GM18519 (cell line): ENCODE measurements around the gene SLC9C1.

Source experiments
- ATAC-seq: cut with Tn5 transposase; IDR thresholded peaks from one replicate; pipeline ENCODE4 v1.9.1; 2021; ENCODE audit warnings: mild to moderate bottlenecking, moderate library complexity; ENCODE audit not compliant: unreplicated experiment, low FRiP score

SLC9C1 gene

GRCh38 chr3:112117415-112117814, 176.6 kb downstream of the SLC9C1 start:
- ATAC-seq, result no peak

DNA sequence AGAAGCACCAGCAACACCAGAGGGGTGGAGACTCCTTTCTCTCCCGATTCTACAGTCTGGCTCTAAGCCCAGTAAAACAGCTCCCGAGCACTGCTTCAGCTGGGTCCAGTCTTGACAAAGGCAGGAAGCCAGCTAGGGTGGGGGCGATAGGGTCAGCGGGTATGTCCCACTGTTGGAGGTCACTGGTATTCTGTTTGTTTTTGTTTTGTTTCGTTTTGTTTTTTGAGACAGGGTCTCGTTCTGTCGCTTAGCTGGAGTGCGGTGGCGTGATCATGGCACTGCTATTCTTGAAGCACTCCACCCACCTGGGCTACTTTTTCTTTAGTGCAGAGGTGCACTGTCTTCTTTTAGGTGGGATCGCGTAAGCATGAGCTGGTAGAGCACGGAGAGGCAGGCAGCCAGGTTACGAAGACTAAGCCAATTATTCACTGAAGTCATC, 177.2 kb downstream of the SLC9C1 start:
- no peak for ATAC-seq

GRCh38 chr3:112115806-112116383, 178.1 kb downstream of the SLC9C1 start:
- ATAC-seq, result no peak

GRCh38 chr3:112115161-112115739, 178.8 kb downstream of the SLC9C1 start:
- ATAC-seq, result peak; percentile 33

- ATAC-seq, result no peak
These were observed 179.3 kb downstream of the SLC9C1 start for GRCh38 chr3:112114576-112115160.

DNA sequence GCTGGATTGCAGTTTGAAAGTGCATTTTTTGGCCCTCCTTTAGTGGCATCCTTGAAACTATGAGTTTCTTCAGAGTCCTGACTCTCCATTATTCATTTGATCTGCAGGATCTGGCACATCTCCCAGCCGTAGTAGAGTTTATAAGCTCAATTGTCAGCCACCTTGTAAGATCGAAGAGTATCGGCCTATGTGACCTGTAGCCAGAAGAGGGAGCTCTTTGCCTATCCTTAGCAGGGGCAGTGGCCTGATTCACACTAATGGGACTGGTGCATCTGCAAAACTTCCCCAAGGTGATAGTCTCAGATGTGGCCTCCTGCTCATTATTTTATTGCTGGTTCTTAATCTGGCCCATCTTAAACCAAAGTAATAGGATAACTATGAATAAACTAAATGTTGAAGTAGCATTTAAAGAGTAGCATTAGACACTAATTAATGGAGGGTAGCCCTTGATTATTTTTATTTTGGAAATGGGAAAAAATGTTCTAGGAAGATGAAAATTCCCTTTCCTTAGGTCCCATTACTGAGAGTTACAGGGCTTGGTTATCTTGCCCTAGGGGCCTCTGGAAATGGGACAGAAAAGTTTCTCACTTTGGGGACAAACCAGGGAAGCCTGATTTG, 182.1 kb downstream of the SLC9C1 start:
- peak; percentile 41 for ATAC-seq

DNA sequence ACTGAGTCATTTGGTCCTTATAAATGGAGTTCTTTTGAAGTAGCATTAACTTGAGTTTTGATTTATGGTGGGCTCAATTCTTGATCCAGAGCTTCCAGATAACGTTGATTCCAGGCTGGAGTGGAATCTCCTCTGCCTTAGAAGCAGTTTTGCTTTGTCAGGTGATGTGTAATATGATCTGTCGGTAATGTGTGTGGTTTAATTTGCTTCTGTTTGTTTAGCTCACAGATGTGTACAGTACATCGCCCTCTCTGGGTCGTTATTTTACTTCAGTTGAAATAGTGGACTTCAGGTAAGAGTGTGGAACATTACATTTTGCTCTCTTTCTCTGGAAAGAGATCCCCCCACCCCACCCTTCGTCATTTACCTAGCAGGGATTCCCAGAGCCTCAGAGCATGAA, 184.7 kb downstream of the SLC9C1 start:
- no peak for ATAC-seq

DNA sequence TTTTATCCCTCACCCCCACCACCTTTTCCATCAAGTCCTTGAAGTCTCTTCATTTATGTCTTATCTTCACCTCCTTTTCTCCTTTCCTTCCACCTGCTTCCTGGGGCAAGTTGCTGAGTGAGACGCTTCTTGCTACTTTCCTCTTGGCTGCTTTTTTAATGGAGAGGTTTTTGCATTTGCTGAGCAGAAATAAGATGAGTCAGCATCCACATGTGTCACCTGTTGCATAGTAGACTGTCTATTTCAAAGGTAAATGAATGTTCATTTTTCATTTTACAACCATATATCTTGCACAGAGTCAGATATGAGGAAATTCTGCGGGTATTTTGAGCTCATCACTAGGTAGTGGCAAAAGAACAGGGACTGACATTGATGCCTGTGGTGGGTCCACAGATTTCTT, 189.2 kb downstream of the SLC9C1 start:
- no peak for ATAC-seq

DNA sequence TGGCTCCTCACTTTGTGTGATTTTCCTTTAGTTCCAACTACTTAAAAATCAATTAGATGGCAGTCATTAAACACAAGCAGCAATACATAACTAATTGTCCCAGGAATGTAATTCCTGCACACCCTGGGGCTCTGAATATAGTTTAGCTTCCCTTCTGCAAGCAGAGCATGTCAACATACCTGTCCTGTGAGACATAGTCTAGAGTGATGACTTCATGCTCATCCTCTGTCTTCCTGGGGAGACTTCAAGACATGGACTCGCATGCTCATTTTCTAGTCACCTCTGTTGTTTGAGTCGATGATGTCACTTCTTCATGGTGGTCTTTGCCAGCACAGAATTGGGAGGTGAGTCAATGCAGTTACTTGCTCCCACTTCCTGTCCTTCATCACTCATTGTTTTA, 192.1 kb downstream of the SLC9C1 start:
- no peak for ATAC-seq

DNA sequence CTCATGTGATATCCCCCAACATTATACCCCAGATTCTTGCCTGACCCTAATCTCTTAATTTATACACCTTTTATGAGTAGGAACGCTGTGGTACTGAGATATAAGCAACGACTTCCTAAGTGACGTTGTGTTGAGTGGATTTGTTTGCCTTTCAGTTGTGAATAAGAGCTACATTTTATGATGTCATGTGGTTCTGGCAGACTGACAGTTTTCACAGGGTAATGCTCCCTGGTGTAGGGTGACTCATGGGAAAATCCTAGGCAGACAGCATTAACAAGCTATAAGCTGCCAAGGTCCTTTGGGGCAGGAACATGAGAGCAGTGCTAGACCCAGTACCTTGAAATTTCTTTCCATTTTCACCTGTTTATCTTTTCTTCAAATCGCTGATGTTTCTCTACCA, 196.6 kb downstream of the SLC9C1 start:
- no peak for ATAC-seq

GRCh38 chr3:112096176-112096575, 197.8 kb downstream of the SLC9C1 start:
- no peak for ATAC-seq

DNA sequence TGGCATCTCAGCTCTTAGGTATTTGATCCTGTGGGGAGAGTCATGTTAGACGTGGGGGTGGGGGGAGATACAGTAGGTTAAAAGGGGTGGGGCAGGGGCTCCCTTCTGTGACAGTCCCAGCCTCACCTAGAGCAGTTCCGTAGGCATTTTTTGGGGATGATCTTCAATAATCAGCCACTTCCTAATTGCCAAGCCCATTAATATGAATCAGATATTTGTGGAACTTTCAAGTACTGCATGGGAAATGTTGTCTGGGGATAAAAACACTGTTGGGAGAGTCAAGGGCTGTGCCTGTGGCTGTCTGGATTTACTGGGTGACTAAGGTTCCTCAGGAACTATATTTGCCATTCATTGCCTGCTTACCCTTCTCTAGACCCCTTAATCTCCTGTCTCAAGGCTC, 198.3 kb downstream of the SLC9C1 start:
- ATAC-seq, result no peak

DNA sequence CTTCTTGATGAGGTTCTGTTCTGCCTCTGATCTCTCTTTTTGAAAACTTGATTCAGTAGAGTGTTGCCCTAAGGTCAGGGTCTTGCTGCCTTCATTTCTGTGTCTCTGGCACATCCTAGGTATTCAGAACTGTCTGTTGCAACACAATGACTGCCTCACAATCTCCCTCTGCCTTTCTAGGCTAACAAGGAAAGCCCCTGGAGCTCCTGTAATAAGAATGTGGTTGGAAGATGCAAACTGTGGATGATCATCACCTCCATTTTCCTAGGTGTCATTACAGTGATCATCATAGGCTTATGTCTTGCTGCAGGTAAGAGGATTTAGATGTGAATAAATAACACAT, 200.9 kb downstream of the SLC9C1 start:
- ATAC-seq, result no peak

DNA sequence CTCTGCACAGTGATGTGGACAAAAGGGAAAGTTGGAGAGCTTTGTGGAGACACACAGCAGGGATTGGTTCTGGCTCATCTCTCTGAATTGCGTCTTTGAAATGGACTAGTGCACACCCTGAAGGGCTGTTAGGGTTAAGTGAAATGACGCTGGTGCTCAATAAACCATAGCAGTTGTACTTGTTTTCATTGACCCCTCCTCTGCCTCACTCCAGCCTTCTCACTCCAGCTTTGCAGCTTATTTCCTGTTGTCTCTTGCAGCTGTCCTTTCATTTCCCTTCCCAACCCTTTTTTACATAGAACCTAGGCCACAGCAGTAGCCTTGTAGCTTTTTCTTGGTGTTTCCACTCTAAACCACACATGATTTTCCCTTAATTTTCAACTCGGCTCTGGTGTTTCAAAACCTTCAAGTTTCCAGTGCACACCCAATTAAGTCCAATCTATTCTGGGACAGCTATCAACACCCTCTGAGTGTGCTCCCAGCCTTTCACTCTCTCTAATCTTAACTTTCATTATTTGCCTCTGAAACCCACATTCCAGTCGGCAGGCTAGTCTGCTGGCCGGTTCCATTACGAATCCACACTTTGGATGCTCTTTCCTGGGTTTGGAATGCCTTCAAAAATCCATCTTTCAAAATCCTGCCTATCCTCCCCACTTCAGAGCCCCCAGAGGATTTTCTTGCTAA, 201.4 kb downstream of the SLC9C1 start:
- no peak for ATAC-seq

DNA sequence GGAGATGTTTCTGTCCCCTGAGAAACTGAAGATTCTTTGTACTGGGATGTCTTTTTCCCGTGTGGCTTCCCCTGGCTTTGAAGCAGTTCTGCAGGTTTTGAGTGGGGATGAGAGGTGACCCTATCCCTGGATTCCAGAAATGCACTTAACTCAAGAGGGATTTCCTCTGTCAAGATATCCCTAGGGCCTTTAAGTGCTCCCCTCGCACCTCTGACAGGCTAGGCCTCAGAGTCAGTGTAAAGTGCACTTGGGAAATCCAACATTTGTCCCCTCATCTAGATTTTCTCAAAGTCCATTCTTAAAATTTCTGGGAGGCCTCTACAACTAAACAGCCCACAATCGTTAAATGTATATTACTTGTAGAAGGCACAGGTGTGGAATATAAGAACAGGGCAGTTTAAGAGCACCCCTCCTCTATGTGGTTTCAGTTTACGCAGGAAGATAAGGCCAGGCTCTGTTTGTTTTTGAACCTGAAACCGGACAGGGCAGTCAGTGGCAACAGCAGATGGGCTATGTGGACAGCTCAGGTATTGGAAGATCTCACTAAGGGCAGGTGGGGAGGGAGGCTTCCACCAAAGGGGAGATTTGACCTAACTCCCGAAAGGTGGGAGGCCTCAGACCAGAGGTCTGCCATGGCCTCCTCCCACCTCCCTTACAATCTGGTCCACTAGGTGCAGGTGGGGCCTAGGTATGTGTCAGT, 203.0 kb downstream of the SLC9C1 start:
- no peak for ATAC-seq
